GM18519 (cell line): ENCODE results near the gene CEACAM1.
"Not testable (repeated sequence)": the region's sequence is repeated elsewhere in the genome, so short reads cannot be mapped to it uniquely, and the experiment has no call there.

Experiments used
- ATAC-seq: cut with Tn5 transposase; IDR thresholded peaks from one replicate; pipeline ENCODE4 v1.9.1; 2021; ENCODE audit warnings: mild to moderate bottlenecking, moderate library complexity; ENCODE audit not compliant: unreplicated experiment, low FRiP score

CEACAM1 gene

DNA sequence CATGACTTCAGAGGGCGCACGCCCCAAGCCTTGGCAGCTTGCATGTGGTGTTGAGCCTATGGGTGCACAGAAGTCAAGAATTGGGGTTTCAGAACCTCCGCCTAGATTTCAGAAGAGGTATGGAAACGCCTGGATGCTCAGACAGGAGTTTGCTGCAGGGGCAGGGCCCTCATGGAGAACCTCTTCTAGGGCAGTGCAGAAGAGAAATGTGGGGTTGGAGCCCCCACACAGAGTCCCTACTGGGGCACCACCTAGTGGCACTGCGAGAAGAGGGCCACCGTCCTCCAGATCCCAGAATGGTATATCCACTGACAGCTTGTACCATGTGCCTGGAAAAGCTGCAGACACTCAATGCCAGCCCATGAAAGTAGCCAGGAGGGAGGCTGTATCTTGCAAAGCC, 22.2 kb upstream of the CEACAM1 start:
- ATAC-seq: not testable (repeated sequence)

DNA sequence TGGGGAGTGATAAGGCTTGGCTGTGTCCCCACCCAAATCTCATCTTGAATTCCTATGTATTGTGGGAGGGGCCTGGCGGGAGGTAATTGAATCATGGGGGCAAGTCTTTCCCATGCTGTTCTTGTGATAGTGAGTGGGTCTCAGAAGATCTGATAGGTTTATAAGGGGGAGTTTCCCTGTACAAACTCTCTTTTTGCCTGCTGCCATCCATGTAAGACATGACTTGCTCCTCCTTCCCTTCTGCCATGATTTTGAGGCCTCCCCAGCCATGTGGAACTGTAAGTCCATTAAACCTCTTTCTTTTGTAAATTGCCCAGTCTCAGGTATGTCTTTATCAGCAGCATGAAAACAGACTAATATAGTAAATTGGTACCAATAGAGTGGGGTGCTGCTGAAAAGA, 20.8 kb upstream of the CEACAM1 start:
- ATAC-seq: not testable (repeated sequence)

GRCh38 chr19:42548552-42548951, 20.3 kb upstream of the CEACAM1 start:
- ATAC-seq: no peak

DNA sequence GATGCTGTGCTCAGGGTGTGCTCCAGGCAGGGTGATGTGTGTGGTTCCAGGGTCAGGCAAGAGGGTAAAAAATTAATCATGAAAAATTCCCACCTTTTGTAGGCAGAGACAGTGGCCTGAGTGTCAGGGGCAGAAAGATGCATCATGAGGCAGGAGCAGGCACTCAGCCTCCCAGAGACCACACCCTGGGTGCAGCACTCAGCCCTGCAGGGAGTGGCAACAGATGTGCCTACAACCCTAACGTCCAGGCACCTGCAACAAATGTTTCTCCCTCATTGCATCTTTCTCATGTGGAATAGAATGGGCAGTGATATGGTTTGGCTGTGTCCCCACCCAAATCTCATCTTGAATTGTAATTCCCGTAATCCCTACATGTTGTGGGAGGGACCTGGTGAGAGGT, 19.6 kb upstream of the CEACAM1 start:
- ATAC-seq: no peak

DNA sequence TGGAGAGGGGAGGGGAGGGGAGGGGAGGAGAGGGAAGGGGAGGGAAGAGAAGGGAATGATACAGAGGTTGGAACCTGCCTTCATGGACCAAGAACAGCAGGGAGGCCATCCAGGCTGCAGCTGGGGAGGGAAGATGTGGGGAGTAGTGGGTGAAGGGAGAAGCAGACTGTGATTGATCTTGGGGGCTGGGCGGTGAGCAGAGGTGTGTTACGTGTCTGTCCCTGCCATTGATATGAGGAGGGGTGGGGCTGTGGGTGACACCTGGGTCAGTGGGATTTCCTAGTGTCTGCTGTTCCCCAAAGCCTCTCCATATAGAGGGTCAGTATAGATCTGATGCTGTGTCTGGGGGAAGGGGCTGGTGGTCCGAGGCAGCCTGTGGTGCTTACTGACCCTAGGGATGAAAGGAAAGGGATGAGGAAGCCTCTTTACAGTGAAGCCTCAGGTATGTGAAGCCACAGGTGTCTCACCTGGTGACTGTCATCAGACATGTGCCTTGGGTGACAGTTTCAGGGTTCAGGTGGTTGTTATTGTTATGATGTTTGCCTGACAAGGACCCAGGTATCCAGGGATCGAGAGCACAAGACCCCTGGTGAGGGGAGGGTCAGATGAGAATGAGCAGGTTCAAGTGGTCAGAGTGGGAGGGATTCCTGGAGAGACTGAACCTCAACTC, 18.7 kb upstream of the CEACAM1 start:
- ATAC-seq: no peak

- no peak for ATAC-seq
These were observed 15.9 kb upstream of the CEACAM1 start for GRCh38 chr19:42544146-42544545.

GRCh38 chr19:42542791-42543190, 14.5 kb upstream of the CEACAM1 start:
- ATAC-seq: no peak

- no peak for ATAC-seq
These were observed 11.8 kb upstream of the CEACAM1 start for GRCh38 chr19:42540071-42540553.

GRCh38 chr19:42538841-42539709, 10.8 kb upstream of the CEACAM1 start:
- no peak for ATAC-seq

- ATAC-seq: not testable (repeated sequence)
These were observed 7.0 kb upstream of the CEACAM1 start for GRCh38 chr19:42535276-42535675.

DNA sequence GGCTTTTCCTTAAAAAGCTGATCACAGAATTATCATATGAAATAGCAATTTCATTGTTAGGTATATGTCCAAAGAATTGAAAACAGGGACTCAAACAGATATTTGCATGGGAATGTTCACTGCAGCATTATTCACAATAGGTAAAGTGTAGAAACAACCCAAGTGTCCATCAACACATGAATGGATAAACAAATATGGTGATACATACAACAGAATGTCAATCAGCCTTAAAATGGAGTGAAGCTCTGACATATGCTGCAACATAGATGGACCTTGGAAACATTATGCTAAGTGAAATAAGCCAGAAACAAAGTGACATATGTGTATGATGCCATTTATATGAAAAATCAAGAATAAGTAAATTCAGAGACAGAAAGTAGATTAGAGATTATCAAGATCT, 6.1 kb upstream of the CEACAM1 start:
- ATAC-seq: no peak

DNA sequence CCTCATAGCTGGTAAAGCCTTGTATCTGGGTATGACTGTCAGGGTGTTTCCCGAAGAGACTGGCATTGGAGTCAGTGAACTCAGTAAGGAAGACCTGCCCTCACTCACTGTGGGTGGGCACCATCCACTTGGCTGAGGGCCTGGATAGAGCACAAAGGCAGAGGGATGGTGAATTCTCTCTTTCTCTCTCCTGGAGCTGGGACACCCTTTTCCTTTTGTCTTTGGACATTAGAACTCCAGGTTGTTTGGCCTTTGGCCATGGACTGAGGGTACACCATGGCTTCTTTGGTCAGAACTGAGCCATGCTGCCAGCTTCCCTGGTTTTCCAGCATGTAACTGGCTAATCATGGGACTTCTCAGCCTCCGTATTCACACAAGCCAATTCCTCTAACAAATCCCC, 4.6 kb upstream of the CEACAM1 start:
- ATAC-seq: no peak

DNA sequence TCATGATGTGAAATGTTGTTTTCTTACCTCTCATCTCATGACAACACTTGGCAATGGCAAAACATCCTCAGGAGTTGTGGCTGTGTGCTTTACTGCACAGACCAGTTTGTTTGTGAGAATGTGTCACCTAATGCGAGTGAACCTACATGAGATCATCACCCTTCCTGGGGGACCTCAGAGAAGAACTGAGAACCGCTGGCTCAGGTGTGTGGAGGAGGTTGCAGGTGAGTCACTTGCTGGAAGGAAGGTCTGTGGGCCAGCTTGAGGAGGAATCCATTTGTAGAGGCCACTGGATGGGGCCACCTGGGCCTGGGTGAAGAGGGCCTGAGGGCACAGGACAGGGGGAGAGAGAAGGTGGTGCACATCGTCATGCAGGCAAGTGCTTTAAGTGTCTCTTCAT, 3.0 kb upstream of the CEACAM1 start:
- no peak for ATAC-seq

DNA sequence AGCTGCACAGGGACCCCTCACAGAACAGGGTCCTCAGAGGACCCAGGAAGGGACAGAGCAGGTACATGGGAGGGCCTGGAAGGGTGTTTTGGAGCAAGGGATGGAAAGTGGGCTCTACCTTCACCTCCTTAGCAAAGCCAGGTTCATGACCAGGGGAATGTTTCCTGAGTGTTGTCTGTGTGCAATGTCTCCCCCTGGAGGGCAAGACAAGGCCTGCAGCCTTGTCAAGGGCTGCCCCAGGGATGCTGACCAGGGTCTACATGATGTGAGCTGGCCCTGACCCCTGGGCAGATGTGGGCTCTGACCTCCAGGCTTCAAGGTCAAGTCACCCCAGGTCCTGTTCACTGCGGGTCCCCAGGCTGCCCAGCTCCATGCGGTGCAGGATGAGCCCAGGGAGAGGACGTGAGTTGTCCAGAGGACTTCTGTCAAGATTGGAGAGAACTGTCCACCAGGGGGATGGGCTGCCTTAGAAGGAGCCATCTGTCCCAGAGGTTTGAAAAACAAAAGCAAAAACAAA, 1.0 kb upstream of the CEACAM1 start:
- no peak for ATAC-seq

DNA sequence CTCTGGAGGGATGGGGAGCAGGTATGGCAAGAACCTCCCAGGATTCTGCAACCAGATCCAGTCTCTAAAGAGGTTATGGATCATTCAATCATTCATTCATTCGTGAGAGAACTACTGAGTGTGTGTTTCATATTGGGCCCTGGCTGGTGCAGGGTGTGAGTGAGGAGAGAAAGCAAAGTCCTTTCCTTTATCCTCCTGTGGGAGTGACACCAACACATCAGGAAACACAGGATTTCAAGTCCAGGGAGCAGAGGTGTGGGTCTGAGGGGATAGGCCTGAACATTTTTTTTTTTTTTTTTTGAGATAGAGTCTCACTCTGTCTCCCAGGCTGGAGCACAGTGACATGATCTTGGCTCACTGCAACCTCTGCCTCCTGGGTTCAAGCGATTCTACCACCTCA, 3.3 kb downstream of the CEACAM1 start:
- no peak for ATAC-seq

DNA sequence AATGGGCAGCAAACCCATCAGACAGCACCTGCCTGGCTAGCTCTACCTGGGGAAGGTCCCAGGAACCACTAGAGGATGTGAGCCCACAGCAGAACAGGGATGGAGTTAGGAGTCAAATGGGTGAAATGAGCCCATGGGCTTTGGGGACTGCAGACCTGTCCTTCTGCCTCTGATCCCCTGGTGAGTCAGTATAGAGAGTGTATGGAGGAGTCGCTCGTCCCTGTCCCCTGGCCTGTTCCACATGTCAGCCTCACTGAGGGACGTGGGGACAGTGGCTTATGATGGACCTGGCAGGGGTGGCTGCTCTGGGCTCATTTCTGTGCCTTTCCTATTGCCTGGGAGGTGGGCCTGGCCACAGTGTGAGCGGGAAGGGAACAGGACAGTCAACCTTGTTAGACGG, 4.0 kb downstream of the CEACAM1 start:
- no peak for ATAC-seq

DNA sequence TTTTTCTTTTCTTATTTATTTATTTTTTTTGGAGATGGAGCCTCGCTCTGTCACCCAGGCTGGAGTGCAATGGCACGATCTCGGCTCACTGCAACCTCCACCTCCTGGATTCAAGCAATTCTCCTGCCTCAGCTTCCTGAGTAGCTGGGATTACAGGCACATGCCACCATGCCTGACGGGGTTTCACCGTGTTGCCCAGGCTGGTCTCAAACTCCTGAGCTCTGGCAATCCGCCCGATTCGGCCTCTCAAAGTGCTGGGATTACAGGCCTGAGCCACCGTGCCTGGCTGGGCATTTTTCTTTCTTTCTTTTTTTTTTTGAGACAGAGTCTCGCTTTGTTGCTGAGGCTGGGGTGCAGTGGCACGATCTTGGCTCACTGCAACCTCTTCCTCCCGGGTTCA, 6.0 kb downstream of the CEACAM1 start:
- ATAC-seq: not testable (repeated sequence)

- ATAC-seq: no peak
These were observed 6.8 kb downstream of the CEACAM1 start for GRCh38 chr19:42521346-42522030.

DNA sequence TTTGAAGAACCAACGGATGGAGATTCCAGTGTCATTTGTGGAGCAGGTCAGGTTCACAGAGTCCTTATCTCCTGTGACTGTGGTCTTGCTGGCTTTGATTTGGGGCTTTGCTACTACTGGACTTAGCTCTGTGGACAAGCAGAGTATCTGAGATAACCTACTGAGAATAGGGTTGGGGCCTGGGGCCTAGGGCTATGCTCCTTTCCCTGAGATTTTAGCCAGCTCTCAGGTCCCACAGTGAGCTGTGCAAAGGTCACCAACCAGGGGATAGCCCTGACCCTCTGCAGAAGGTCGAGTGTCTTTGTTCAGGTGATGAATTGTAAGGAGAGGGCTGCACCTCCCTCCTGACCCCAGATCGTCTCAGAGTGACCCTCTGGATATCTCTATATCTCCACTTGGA, 9.2 kb downstream of the CEACAM1 start:
- no peak for ATAC-seq

- no peak for ATAC-seq
These were observed 11.5 kb downstream of the CEACAM1 start for GRCh38 chr19:42516771-42517170.

GRCh38 chr19:42515241-42515832, 12.9 kb downstream of the CEACAM1 start:
- no peak for ATAC-seq
